Karpas-422 (cell line): ENCODE measurements around the gene NTM. TPM values are rescaled to one million over a fixed set of nuclear protein-coding genes. Genes with fewer than 3 reads are reported as not detected.

ENCODE experiments used
- DNase-seq: peaks from one replicate; pipeline ENCODE4 v3.0.0-alpha.2; 2015
- H2AFZ ChIP-seq: fragments of 200-600 bp; sonication (generic); 2 replicates; pipeline ENCODE4 v1.6.1; 2014; ENCODE audit warnings: antibody characterized with exemption, low read length, mixed read lengths
- H3K27ac ChIP-seq: fragments of 200-600 bp; sonication (generic); 2 replicates; pipeline ENCODE4 v1.5.1; 2014; ENCODE audit warnings: mild to moderate bottlenecking, low read length, moderate library complexity
- H3K27me3 ChIP-seq: fragments of 200-600 bp; sonication (generic); 2 replicates; pipeline ENCODE4 v1.6.1; 2014; ENCODE audit warnings: low read length, mixed read lengths
- H3K36me3 ChIP-seq: fragments of 200-600 bp; sonication (generic); 2 replicates; pipeline ENCODE4 v1.6.1; 2014; ENCODE audit warnings: low read length, mixed read lengths; ENCODE audit not compliant: insufficient read depth
- H3K4me1 ChIP-seq: fragments of 200-600 bp; sonication (generic); 2 replicates; pipeline ENCODE4 v1.6.1; 2014; ENCODE audit warnings: mild to moderate bottlenecking, low read length, mixed read lengths
- H3K4me2 ChIP-seq: fragments of 200-600 bp; sonication (generic); 2 replicates; pipeline ENCODE4 v1.6.1; 2014; ENCODE audit warnings: low read length, low read depth, mild to moderate bottlenecking; ENCODE audit not compliant: poor library complexity, severe bottlenecking
- H3K4me3 ChIP-seq: fragments of 200-600 bp; sonication (generic); 2 replicates; pipeline ENCODE4 v1.5.1; 2014; ENCODE audit warnings: mild to moderate bottlenecking, antibody characterized with exemption, low read length, mixed read lengths
- H3K79me2 ChIP-seq: fragments of 200-600 bp; sonication (generic); 2 replicates; pipeline ENCODE4 v1.6.1; 2014; ENCODE audit warnings: mild to moderate bottlenecking, low read length, mixed read lengths
- H3K9ac ChIP-seq: fragments of 200-600 bp; sonication (generic); 2 replicates; pipeline ENCODE4 v1.6.0; 2014; ENCODE audit warnings: low read length
- H3K9me2 ChIP-seq: fragments of 200-600 bp; sonication (generic), shearing (Covaris generic); replicated peaks from 2 replicates; pipeline ENCODE4 v1.6.0; 2014; ENCODE audit warnings: mild to moderate bottlenecking, low read length, moderate library complexity; ENCODE audit not compliant: insufficient read depth
- H3K9me3 ChIP-seq: fragments of 300-700, 200-600 bp; sonication (generic); 2 replicates; pipeline ENCODE4 v1.6.1; 2014; ENCODE audit warnings: low read length, mixed read lengths
- H4K20me1 ChIP-seq: fragments of 200-600 bp; sonication (generic); 2 replicates; pipeline ENCODE4 v1.6.1; 2014; ENCODE audit warnings: mild to moderate bottlenecking, antibody characterized with exemption, low read length, low read depth; ENCODE audit not compliant: insufficient read depth
- total RNA-seq: library from RNA; depleted of rRNA; stranded (reverse); fragments of >200 nt; shearing (Covaris generic); gene quantifications from 2 replicates; pipeline ENCODE4 v1.2.3, GENCODE V29; 2014; ENCODE audit warnings: low replicate concordance

The NTM gene
- total RNA-seq, 1 experiment from 2014 or later: not detected

DNA sequence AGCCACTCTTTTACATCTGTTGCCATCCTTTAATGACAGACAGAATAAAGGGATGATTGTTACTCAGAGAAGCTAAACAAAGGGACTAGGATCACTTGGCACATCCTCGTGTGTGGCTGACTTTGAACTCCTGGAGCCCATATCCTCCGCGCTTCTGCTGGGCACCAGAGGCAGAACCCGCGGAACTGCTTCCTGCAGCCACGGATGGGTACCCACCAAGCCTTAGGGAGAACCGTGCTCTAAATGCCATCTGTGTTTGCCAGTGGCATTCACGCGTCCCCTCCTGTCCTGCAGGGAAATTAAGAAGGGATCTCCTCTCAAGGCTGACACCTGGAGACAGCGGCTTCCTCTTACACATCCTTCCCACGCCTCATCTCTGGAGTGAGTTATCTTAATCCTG, 294.4 kb downstream of the NTM start:
- no peaks in the 10 kb centered on the region for H3K9me2 ChIP-seq
- no peaks in the 10 kb centered on the region for H3K9me3 ChIP-seq
- no peaks in the 10 kb centered on the region for H3K79me2 ChIP-seq
- H3K27me3 ChIP-seq: no peaks in the 10 kb centered on the region
- H3K4me1 ChIP-seq: no peaks in the 10 kb centered on the region
- H3K4me2 ChIP-seq: no peak overlapping the region
- no peaks in the 10 kb centered on the region for H4K20me1 ChIP-seq
- no peaks in the 10 kb centered on the region for H3K36me3 ChIP-seq
- H2AFZ ChIP-seq: no peak overlapping the region
- DNase-seq: no peak
- H3K4me3 ChIP-seq: no peak overlapping the region
- no peak overlapping the region for H3K9ac ChIP-seq
- no peak overlapping the region for H3K27ac ChIP-seq

- Histone ChIP-seq H3K36me3 (no peaks in the 10 kb centered on the region), H3K4me3 (no peak overlapping the region), H3K79me2 (no peaks in the 10 kb centered on the region), H3K9me2 (no peaks in the 10 kb centered on the region), H3K27me3 (no peaks in the 10 kb centered on the region), H2AFZ (no peak overlapping the region), H3K27ac (no peak overlapping the region), H3K9ac (no peak overlapping the region), H3K9me3 (no peaks in the 10 kb centered on the region), H4K20me1 (no peaks in the 10 kb centered on the region), H3K4me1 (no peaks in the 10 kb centered on the region), H3K4me2 (no peak overlapping the region)
- no peak for DNase-seq
Measured at GRCh38 chr11:131665344-131665968, 295.0 kb downstream of the NTM start.

GRCh38 chr11:131666006-131666405, 295.6 kb downstream of the NTM start:
- no peak for DNase-seq
- Histone ChIP-seq H3K79me2 (no peaks in the 10 kb centered on the region), H3K4me1 (no peaks in the 10 kb centered on the region), H4K20me1 (no peaks in the 10 kb centered on the region), H3K9me2 (no peaks in the 10 kb centered on the region), H3K4me3 (no peak overlapping the region), H2AFZ (no peak overlapping the region), H3K27ac (no peak overlapping the region), H3K9ac (no peak overlapping the region), H3K36me3 (no peaks in the 10 kb centered on the region), H3K4me2 (no peak overlapping the region), H3K9me3 (no peaks in the 10 kb centered on the region), H3K27me3 (no peaks in the 10 kb centered on the region)

DNA sequence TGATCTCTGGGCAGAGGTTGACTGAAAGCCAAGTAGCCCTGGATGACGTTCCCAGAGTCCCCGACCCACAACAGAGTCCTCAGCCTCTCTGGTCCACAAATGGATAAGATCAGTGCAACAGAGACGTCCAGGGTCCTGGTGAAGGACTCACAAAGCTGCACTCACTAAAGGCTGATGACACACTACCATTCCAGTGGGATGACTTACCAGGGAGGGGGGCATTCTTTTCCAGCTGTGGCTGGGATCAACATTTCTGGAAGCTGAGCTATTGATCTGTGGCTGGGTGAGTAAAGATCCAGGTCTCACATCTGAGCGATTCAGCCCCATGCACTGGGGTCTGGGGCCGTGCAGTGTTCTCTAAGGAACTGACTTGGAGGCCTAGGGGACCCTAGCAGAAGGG, 296.2 kb downstream of the NTM start:
- no peak overlapping the region for H3K27ac ChIP-seq
- H3K9me3 ChIP-seq: no peaks in the 10 kb centered on the region
- no peaks in the 10 kb centered on the region for H3K4me1 ChIP-seq
- H3K36me3 ChIP-seq: no peaks in the 10 kb centered on the region
- no peak overlapping the region for H3K9ac ChIP-seq
- no peak for DNase-seq
- H4K20me1 ChIP-seq: no peaks in the 10 kb centered on the region
- H2AFZ ChIP-seq: no peak overlapping the region
- no peaks in the 10 kb centered on the region for H3K79me2 ChIP-seq
- no peak overlapping the region for H3K4me3 ChIP-seq
- H3K9me2 ChIP-seq: no peaks in the 10 kb centered on the region
- no peaks in the 10 kb centered on the region for H3K27me3 ChIP-seq
- H3K4me2 ChIP-seq: no peak overlapping the region

DNA sequence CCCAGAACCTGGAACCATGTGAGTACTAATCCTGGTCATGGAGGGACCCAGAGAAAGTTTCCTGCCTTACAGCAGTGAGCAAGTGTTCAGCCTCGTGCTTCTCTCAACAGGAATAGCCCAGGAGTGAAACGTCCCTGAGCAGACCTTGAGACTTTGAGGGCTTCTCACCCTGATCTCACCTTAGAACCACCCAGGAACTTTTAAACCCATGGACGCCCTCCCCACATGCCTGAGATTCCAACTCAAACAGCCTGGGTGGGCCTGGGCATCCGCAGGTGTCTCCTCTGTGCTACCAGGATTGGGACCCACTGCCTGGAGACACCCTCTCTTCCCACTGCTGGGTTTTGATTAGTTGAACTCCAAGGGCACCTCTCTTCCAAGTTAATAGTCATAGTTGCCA, 297.2 kb downstream of the NTM start:
- Histone ChIP-seq H3K9ac (no peak overlapping the region), H3K9me2 (no peaks in the 10 kb centered on the region), H3K9me3 (no peaks in the 10 kb centered on the region), H3K27me3 (no peaks in the 10 kb centered on the region), H2AFZ (no peak overlapping the region), H3K36me3 (no peaks in the 10 kb centered on the region), H3K4me1 (no peaks in the 10 kb centered on the region), H4K20me1 (no peaks in the 10 kb centered on the region), H3K79me2 (no peaks in the 10 kb centered on the region), H3K4me2 (no peak overlapping the region), H3K4me3 (no peak overlapping the region), H3K27ac (no peak overlapping the region)
- DNase-seq: no peak

DNA sequence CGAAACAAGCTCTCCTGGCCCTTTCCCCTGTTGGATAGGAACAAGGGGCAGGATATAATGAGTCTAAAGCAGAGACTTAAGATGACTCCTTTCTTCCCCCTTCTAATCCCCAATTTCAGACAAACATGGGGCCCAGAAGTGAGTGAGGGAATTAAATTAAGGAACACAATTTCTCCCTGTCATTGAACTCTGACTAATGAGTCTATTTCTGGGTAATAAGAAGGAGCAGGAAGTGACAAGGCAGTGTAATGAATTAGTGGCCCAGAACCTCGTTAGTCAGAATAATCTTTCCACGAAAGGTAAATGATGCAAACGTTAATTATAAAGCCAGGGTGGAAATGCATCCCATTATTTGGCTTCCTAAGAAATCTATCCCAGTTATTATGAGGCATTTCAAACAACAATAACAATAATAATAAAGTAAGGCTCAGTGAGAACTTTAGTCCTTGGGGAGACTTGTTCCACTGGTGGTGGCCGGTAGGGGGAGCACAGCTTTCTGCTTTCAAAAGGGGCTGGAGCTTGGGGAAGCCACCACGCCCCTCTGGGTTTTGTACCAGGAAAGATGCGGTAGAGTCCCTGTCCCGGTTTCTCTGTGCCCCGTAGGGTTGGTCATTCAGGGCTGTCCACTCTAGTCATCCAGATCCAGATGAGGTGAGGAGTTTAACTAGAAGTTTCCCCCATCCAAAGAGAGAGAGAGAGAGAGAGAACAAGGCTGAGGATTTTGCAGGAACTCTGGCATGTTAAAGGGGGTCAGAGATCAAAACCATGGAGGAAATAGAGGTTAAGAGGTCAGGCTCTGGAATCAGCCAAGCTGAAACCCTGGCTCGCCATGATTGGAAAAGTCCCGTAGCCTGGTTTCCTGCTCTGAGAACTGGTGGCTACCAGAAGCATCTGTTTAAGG, 298.3 kb downstream of the NTM start:
- Histone ChIP-seq H3K4me2 (no peak overlapping the region), H3K27ac (no peak overlapping the region), H3K9me3 (no peaks in the 10 kb centered on the region), H3K4me1 (no peaks in the 10 kb centered on the region), H3K27me3 (no peaks in the 10 kb centered on the region), H3K9ac (no peak overlapping the region), H4K20me1 (no peaks in the 10 kb centered on the region), H3K9me2 (no peaks in the 10 kb centered on the region), H3K4me3 (no peak overlapping the region), H3K36me3 (no peaks in the 10 kb centered on the region), H2AFZ (0 out of 2 replicates have a peak overlapping the region, but pooled peaks have one; percentile 14), H3K79me2 (no peaks in the 10 kb centered on the region)
- peak; percentile 72 for DNase-seq

GRCh38 chr11:131669401-131669780, 299.0 kb downstream of the NTM start:
- Histone ChIP-seq H3K9me2 (no peaks in the 10 kb centered on the region), H2AFZ (no peak overlapping the region), H3K79me2 (no peaks in the 10 kb centered on the region), H3K9me3 (no peaks in the 10 kb centered on the region), H3K4me2 (no peak overlapping the region), H3K27ac (no peak overlapping the region), H3K4me1 (no peaks in the 10 kb centered on the region), H3K9ac (no peak overlapping the region), H3K36me3 (no peaks in the 10 kb centered on the region), H3K4me3 (no peak overlapping the region), H3K27me3 (no peaks in the 10 kb centered on the region), H4K20me1 (no peaks in the 10 kb centered on the region)
- no peak for DNase-seq

GRCh38 chr11:131670876-131671275, 300.5 kb downstream of the NTM start:
- Histone ChIP-seq H3K27ac (no peak overlapping the region), H3K79me2 (no peaks in the 10 kb centered on the region), H3K27me3 (no peaks in the 10 kb centered on the region), H3K9me3 (no peaks in the 10 kb centered on the region), H3K4me1 (no peaks in the 10 kb centered on the region), H4K20me1 (no peaks in the 10 kb centered on the region), H3K9me2 (no peaks in the 10 kb centered on the region), H3K4me3 (no peak overlapping the region), H3K36me3 (no peaks in the 10 kb centered on the region), H2AFZ (no peak overlapping the region), H3K9ac (no peak overlapping the region), H3K4me2 (no peak overlapping the region)
- no peak for DNase-seq
